WTC11 (cell line): Measurements from ENCODE around the gene DHRS7. TPM values are rescaled to one million over a fixed set of nuclear protein-coding genes. Genes with fewer than 3 reads are reported as not detected.
A peak's percentile ranks its signal among the peaks of the same experiment; 100 is the strongest.

Experiments
- ATAC-seq: fragments of 200-7000 bp; cut with Tn5 transposase; 2 replicates; pipeline ENCODE4 v1.10.0; 2021; ENCODE audit warnings: mild to moderate bottlenecking, moderate library complexity
- CTCF ChIA-PET: fragments of 300-600 bp; sonication (Branson Sonifier 250); formaldehyde crosslinking; loops from one replicate; lab custom pipeline; 2021; ENCODE audit warnings: antibody characterized with exemption; lab: Charles Lee
- POLR2A ChIA-PET: fragments of 350-600 bp; sonication (Branson Sonifier 250); formaldehyde crosslinking; loops from one replicate; lab custom pipeline; 2021; ENCODE audit warnings: antibody characterized with exemption; lab: Charles Lee
- DNase-seq: peaks from one replicate; pipeline ENCODE4 v3.0.0; 2021; ENCODE audit warnings: low spot score
- H3K27ac Mint-ChIP-seq: 2 replicates; pipeline ENCODE4 v1.8.0; 2021; ENCODE audit warnings: mixed read lengths
- H3K27me3 Mint-ChIP-seq: 2 replicates; pipeline ENCODE4 v1.8.0; 2021; ENCODE audit warnings: low read depth, mild to moderate bottlenecking, moderate library complexity, mixed read lengths
- H3K36me3 Mint-ChIP-seq: 2 replicates; pipeline ENCODE4 v1.8.0; 2021; ENCODE audit warnings: mixed read lengths
- H3K4me1 Mint-ChIP-seq: 2 replicates; pipeline ENCODE4 v1.8.0; 2022; ENCODE audit warnings: mixed read lengths
- H3K4me3 Mint-ChIP-seq: 2 replicates; pipeline ENCODE4 v1.8.0; 2021; ENCODE audit warnings: mild to moderate bottlenecking, moderate library complexity, mixed read lengths
- H3K9me3 Mint-ChIP-seq: 2 replicates; pipeline ENCODE4 v1.8.0; 2021; ENCODE audit warnings: mixed read lengths
- AFF4 ChIP-seq: sonication (generic); formaldehyde crosslinking; IDR thresholded peaks from 2 replicates; pipeline ENCODE4 v1.8.1; 2023; ENCODE audit warnings: mild to moderate bottlenecking, missing genetic modification reagents, borderline replicate concordance
- ATF3 ChIP-seq: sonication (generic); formaldehyde crosslinking; conservative IDR thresholded peaks from 2 replicates; pipeline ENCODE4 v1.8.1; 2022; ENCODE audit warnings: mild to moderate bottlenecking, missing genetic modification reagents
- ETV6 ChIP-seq: sonication (generic); formaldehyde crosslinking; IDR thresholded peaks from 2 replicates; pipeline ENCODE4 v1.8.1; 2022; ENCODE audit warnings: mild to moderate bottlenecking, missing genetic modification reagents
- FOXK1 ChIP-seq: sonication (generic); formaldehyde crosslinking; IDR thresholded peaks from 2 replicates; pipeline ENCODE4 v1.8.0; 2022; ENCODE audit warnings: mild to moderate bottlenecking, moderate library complexity, missing genetic modification reagents
- GTF2I ChIP-seq: fragments of 250-450 bp; sonication (Bioruptor Pico); conservative IDR thresholded peaks from 2 replicates; pipeline ENCODE4 v1.4.0; 2021; ENCODE audit warnings: mild to moderate bottlenecking
- HMGA2 ChIP-seq: fragments of 250-450 bp; sonication (Bioruptor Pico); IDR thresholded peaks from 2 replicates; pipeline ENCODE4 v1.4.0; 2021; ENCODE audit warnings: mild to moderate bottlenecking, moderate library complexity
- HMGXB4 ChIP-seq: sonication (generic); formaldehyde crosslinking; IDR thresholded peaks from 2 replicates; pipeline ENCODE4 v1.8.1; 2023; ENCODE audit warnings: mild to moderate bottlenecking, moderate library complexity, missing genetic modification reagents
- IRF1 ChIP-seq: sonication (generic); formaldehyde crosslinking; IDR thresholded peaks from 2 replicates; pipeline ENCODE4 v1.8.0; 2023; ENCODE audit warnings: missing genetic modification reagents
- IRF2 ChIP-seq: sonication (generic); formaldehyde crosslinking; IDR thresholded peaks from 2 replicates; pipeline ENCODE4 v1.8.0; 2022; ENCODE audit warnings: low read depth, missing genetic modification reagents, borderline replicate concordance
- JAZF1 ChIP-seq: fragments of 250-450 bp; sonication (Bioruptor Pico); IDR thresholded peaks from 2 replicates; pipeline ENCODE4 v1.9.0; 2021; ENCODE audit warnings: moderate library complexity, mild to moderate bottlenecking, inconsistent platforms
- JUN ChIP-seq: sonication (generic); formaldehyde crosslinking; IDR thresholded peaks from 2 replicates; pipeline ENCODE4 v1.8.0; 2023; ENCODE audit warnings: mild to moderate bottlenecking, missing genetic modification reagents
- MLX ChIP-seq: sonication (generic); formaldehyde crosslinking; IDR thresholded peaks from 2 replicates; pipeline ENCODE4 v1.8.1; 2023; ENCODE audit warnings: mild to moderate bottlenecking, missing genetic modification reagents, moderate library complexity
- NR2C2 ChIP-seq: sonication (generic); formaldehyde crosslinking; IDR thresholded peaks from 2 replicates; pipeline ENCODE4 v1.8.0; 2022; ENCODE audit warnings: mild to moderate bottlenecking, missing genetic modification reagents
- SMAD4 ChIP-seq: sonication (generic); formaldehyde crosslinking; IDR thresholded peaks from 2 replicates; pipeline ENCODE4 v1.8.0; 2022; ENCODE audit warnings: mild to moderate bottlenecking, missing genetic modification reagents
- TEAD1 ChIP-seq: sonication (generic); formaldehyde crosslinking; IDR thresholded peaks from 2 replicates; pipeline ENCODE4 v1.8.0; 2022; ENCODE audit warnings: mild to moderate bottlenecking, missing genetic modification reagents
- TEAD4 ChIP-seq: sonication (generic); formaldehyde crosslinking; IDR thresholded peaks from 2 replicates; pipeline ENCODE4 v1.8.0; 2022; ENCODE audit warnings: mild to moderate bottlenecking, missing genetic modification reagents
- ZBTB21 ChIP-seq: sonication (generic); formaldehyde crosslinking; IDR thresholded peaks from 2 replicates; pipeline ENCODE4 v1.8.1; 2023; ENCODE audit warnings: mild to moderate bottlenecking, missing genetic modification reagents, borderline replicate concordance
- ZNF232 ChIP-seq: sonication (generic); formaldehyde crosslinking; IDR thresholded peaks from 2 replicates; pipeline ENCODE4 v1.8.0; 2022; ENCODE audit warnings: mild to moderate bottlenecking, missing genetic modification reagents
- ZNF317 ChIP-seq: sonication (generic); formaldehyde crosslinking; IDR thresholded peaks from 2 replicates; pipeline ENCODE4 v1.8.1; 2023; ENCODE audit warnings: low read depth, mild to moderate bottlenecking, moderate library complexity, missing genetic modification reagents, borderline replicate concordance
- ZNF416 ChIP-seq: fragments of 250-450 bp; sonication (Bioruptor Pico); IDR thresholded peaks from 2 replicates; pipeline ENCODE4 v1.9.0; 2021; ENCODE audit warnings: mild to moderate bottlenecking, inconsistent platforms
- ZSCAN18 ChIP-seq: fragments of 250-450 bp; sonication (Bioruptor Pico); IDR thresholded peaks from 2 replicates; pipeline ENCODE4 v2.1.2; 2022; ENCODE audit warnings: mild to moderate bottlenecking, moderate library complexity
- total RNA-seq: library from RNA; stranded (reverse); gene quantifications from 3 replicates; pipeline ENCODE4 v1.2.3, GENCODE V29; 2021

The DHRS7 gene
- total RNA-seq, 1 experiment from 2014 or later, result 39.9 TPM

GRCh38 chr14:60204843-60205774 lies 39.9 kb upstream of the DHRS7 start:
- no peaks in the 10 kb centered on the region; the same call in none of the 2 replicates for H3K27me3 Mint-ChIP-seq
- ChIA-PET POLR2A (interaction anchor here (0.7 to 2.0 kb wide), 2 partner anchors 10 to 44 kb away, joined by 3 to 13 read pairs; partner anchors contain the start of gene PPM1A), CTCF (interaction anchor here (0.9 to 1.5 kb wide), 2 partner anchors 18 to 61 kb away, joined by 3 read pairs; no protein-coding TSS in a partner anchor)
- no peak overlapping the region for H3K4me3 Mint-ChIP-seq
- ATAC-seq, result peak; percentile 87
- no peak for DNase-seq
- peaks cover 24% of the 10 kb centered on the region for H3K4me1 Mint-ChIP-seq
- H3K27ac Mint-ChIP-seq, result peak overlapping the region; percentile 50
- H3K9me3 Mint-ChIP-seq, result peaks cover 14% of the 10 kb centered on the region
- peaks cover 3% of the 10 kb centered on the region; the same call in 1 of the 2 replicates for H3K36me3 Mint-ChIP-seq
- TF ChIP-seq FOXK1 (CRISPR knock-in tag) (no peak), TEAD4 (CRISPR knock-in tag) (no peak), NR2C2 (CRISPR knock-in tag) (no peak), HMGXB4 (no peak)

GRCh38 chr14:60204104-60204842 lies 39.1 kb upstream of the DHRS7 start:
- H3K4me3 Mint-ChIP-seq, result peak overlapping the region; percentile 33
- no peaks in the 10 kb centered on the region; the same call in none of the 2 replicates for H3K27me3 Mint-ChIP-seq
- peaks cover 3% of the 10 kb centered on the region for H3K36me3 Mint-ChIP-seq
- ChIA-PET POLR2A (interaction anchor here (0.7 to 2.0 kb wide), 2 partner anchors 10 to 45 kb away, joined by 3 to 13 read pairs; partner anchors contain the start of gene PPM1A), CTCF (interaction anchor here (0.9 to 1.5 kb wide), 3 partner anchors 17 to 128 kb away, joined by 3 to 4 read pairs (median 3); no protein-coding TSS in a partner anchor)
- peak; percentile 62 for ATAC-seq
- DNase-seq, result no peak
- no peak for TF ChIP-seq TEAD1
- no peak for TF ChIP-seq HMGA2 (CRISPR knock-in tag)
- no peak for TF ChIP-seq GTF2I (CRISPR knock-in tag)
- peaks cover 24% of the 10 kb centered on the region for H3K4me1 Mint-ChIP-seq
- H3K27ac Mint-ChIP-seq, result peak overlapping the region; percentile 62
- peaks cover 22% of the 10 kb centered on the region for H3K9me3 Mint-ChIP-seq

GRCh38 chr14:60199321-60199720 lies 34.1 kb upstream of the DHRS7 start:
- Mint-ChIP-seq H3K27ac (no peak overlapping the region), H3K4me3 (no peak overlapping the region), H3K36me3 (peaks cover 8% of the 10 kb centered on the region), H3K9me3 (peaks cover 30% of the 10 kb centered on the region), H3K27me3 (no peaks in the 10 kb centered on the region; the same call in 1 of the 2 replicates), H3K4me1 (peaks cover 33% of the 10 kb centered on the region)
- ChIA-PET POLR2A (no interaction called here), CTCF (interaction anchor here (1.4 to 2.0 kb wide), 2 partner anchors 12 to 67 kb away, joined by 3 to 7 read pairs; no protein-coding TSS in a partner anchor)
- ATAC-seq, result no peak
- no peak for DNase-seq
- TF ChIP-seq ATF3 (CRISPR knock-in tag) (no peak), IRF2 (CRISPR knock-in tag) (no peak), ZNF232 (CRISPR knock-in tag) (no peak), ZNF416 (CRISPR knock-in tag) (no peak), ETV6 (CRISPR knock-in tag) (no peak), JAZF1 (CRISPR knock-in tag) (no peak), TEAD4 (CRISPR knock-in tag) (no peak), JUN (no peak), AFF4 (CRISPR knock-in tag) (no peak), MLX (CRISPR knock-in tag) (no peak), IRF1 (no peak), SMAD4 (CRISPR knock-in tag) (no peak), ZSCAN18 (CRISPR knock-in tag) (no peak), ZNF317 (CRISPR knock-in tag) (no peak), ZBTB21 (CRISPR knock-in tag) (no peak)
